GM19328 (cell line): ENCODE data around the gene HM13.
"Not testable (repeated sequence)": the region's sequence is repeated elsewhere in the genome, so short reads cannot be mapped to it uniquely, and the experiment has no call there.

Source experiments
- ATAC-seq: cut with Tn5 transposase; IDR thresholded peaks from one replicate; pipeline ENCODE4 v1.9.1; 2021; ENCODE audit warnings: mild to moderate bottlenecking, moderate library complexity; ENCODE audit not compliant: unreplicated experiment

Gene HM13

DNA sequence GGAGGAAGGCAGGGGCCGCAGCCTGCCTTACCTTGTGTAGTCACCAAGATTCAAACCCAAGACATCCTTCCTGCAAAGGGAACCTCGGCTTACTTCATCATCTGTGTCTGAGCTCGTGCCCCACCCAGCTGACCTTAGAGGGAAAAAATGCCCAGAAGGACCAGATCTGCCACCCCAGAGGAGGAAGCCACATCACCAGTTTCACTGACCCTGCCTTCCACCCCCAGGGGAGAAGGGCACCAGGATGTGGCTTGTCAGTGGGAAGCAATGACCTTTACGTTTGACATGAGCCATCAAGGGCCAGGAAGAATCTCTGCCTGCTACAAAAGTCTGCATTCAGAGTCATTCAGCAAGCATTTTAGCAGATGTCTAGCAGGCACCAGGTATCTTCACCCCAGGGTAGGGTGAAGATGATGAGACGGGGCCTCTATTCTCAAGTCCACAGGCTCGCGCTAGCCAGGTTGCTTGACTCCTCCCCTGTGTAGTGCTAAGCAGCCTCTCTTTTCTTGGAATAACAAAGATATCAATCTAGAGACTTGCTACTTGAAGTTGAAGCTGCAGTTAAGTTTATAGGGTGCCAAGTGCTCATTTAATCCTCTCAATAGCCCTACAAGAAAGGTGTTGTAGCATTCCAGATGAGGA is 28.1 kb downstream of the HM13 start:
- ATAC-seq, result no peak

DNA sequence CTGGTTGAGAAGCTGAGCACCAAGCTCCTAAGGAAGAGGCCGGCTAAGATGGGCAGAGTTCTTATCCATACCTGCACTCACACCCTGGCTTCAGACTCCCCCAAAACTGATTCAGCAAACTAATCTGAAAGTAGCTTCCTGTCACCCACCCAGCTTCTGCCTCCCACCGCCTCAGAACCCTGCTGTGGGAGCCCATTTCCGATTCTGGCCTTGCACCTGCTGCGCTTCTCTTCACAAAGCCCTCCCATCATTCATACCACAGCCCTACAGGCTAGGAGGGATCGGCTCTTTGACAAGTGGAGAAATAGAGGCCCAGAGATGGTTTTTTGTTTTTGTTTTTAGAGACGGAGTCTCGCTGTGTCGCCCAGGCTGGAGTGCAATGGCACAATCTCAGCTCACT is 28.7 kb downstream of the HM13 start:
- no peak for ATAC-seq

DNA sequence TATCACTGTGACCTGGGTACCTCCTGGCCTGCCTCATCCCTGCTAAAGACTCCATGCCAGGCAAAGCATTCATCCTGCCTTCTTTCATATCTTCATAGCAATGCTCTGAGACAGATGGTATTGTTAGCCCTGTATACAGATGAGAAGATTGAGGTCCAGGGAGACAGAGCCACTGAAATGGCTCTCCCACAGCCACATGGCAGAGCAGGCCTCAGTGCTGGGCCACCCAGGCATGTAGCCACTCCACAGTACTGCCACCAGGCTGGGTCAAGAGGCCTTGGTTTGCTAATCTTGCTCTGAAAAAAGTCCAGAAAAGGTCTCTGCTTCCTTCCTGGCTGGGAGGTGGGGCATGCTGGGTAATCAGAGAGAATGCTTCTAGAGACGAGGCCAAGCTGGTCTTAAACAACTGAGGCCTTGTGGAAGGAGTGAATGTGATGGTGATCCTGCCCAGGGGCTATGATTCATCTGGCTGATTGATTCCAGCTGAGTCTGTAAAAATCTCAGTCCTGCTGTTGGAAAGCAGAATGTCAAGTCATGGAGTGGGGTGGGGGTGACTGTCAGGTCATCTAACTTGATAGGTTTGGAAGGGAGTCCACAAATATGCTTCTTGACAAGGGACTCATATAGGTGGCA is 29.8 kb downstream of the HM13 start:
- no peak for ATAC-seq

- no peak for ATAC-seq
These were observed 30.4 kb downstream of the HM13 start for GRCh38 chr20:31544600-31544999.

DNA sequence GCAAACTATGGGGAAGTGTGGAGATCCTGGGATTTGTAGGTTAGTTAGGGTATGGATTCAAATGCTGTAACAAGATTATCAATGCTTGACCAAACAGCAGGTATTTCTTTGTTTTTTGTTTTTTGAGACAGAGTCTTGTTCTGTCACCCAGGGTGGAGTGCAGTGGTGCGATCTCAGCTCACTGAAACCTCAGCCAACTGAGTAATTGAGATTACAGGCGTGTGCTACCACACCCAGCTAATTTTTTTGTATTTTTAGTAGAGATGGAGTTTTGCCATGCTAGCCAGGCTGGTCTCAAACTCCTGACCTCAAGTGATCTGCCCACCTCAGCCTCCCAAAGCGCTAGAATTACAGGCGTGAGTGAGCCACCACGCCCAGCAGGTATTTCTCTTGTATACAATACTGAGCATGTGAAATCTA is 31.4 kb downstream of the HM13 start:
- not testable (repeated sequence) for ATAC-seq

GRCh38 chr20:31547017-31547675 is 32.9 kb downstream of the HM13 start:
- peak; percentile 60 for ATAC-seq

GRCh38 chr20:31547720-31548298 is 33.6 kb downstream of the HM13 start:
- no peak for ATAC-seq

- no peak for ATAC-seq
These were observed 34.7 kb downstream of the HM13 start for GRCh38 chr20:31548820-31549512.

DNA sequence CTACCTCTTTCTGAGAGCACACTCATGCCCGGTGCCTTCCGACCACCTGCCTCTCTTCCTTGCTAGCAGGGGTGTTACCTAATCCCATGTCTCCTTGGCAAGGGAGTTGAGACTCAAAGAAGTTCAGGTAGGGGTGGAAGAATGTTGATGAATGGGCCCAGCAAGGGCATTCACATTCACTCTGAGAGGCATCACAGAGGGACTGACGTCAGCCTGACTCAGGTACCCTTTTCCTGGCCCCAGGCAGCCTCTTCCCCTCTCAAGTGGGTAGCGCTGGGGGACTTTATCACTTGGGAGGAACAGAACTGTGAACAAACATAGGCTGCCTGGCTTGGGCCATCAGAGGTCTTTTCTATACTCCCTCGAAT is 35.3 kb downstream of the HM13 start:
- no peak for ATAC-seq

- no peak for ATAC-seq
These were observed 35.9 kb downstream of the HM13 start for GRCh38 chr20:31550099-31550498.

- ATAC-seq, result no peak
These were observed 37.2 kb downstream of the HM13 start for GRCh38 chr20:31551163-31552081.

GRCh38 chr20:31555203-31555775 is 41.0 kb downstream of the HM13 start:
- ATAC-seq, result no peak

DNA sequence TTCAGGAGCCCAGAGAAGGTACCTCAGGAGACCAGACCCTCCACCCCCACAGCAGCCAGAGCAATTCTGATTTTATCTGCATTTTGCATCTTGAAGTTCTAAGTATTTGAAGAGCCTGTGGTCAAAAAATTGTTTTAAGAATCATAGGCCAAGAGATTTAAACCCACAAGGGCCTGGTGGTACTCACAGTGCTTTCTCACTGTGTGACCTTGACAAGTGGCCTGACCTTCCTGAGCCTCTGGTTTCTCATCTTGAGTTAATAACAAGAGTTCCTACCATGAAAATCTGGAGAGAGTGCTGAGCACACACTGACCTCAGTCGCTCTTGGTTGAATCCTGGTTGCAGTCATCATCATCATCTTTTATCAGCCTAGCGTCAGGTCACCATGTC is 45.5 kb downstream of the HM13 start:
- ATAC-seq, result no peak

DNA sequence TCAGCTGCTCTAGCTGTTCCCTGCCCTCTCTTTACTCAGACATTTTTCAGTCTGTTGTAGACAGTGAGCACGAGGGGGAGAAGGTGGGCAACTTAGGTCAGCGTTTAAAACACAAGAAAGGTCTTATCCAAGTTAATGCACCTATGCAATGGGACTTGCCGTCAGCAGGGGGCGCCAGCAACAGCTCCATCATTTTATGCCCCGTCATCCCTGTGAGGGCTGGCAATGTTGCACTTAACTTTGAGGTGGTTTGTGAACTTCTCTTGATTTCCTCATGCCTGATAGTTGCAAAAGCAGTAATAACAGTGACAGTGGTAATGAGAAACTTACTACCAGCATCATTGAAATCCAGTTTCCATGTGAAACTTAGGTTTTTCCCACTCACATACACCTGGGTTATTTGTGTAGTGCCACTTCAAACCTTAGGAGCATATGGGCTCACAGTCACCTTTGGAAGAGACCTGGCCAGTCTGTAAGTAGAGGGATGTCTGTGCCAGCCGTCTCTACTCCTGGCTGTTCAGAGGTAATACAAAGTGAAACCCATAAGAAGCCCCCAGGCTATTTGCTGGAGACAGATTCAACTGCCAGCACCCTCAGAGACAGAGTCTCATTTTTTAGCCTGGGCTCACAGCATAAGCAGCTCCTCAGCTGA is 46.0 kb downstream of the HM13 start:
- no peak for ATAC-seq

GRCh38 chr20:31560746-31561598 is 46.7 kb downstream of the HM13 start:
- no peak for ATAC-seq

- no peak for ATAC-seq
These were observed 48.0 kb downstream of the HM13 start for GRCh38 chr20:31562241-31562640.

DNA sequence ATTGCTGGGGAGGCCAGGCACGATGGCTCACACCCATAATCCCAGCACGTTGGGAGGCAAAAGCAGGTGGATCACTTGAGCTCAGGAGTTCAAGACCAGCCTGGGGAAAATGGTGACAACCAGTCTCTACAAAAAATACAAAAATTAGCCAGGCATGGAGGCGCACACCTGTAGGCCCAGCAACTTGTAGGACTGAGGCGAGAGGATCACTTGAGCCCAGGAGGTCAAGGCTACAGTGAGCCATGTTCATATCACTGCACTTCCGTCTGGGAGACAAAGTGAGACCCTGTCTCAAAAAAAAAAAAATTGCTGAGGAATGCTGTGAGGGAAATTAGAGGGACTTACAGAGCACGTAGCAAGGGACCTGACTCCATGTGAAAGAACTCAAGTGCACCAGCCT is 50.0 kb downstream of the HM13 start:
- no peak for ATAC-seq

GRCh38 chr20:31565699-31566318 is 51.6 kb downstream of the HM13 start:
- no peak for ATAC-seq
